ENCODE data around the gene CACNA1C.
A peak's percentile ranks its signal among the peaks of the same experiment; 100 is the strongest.

Gene CACNA1C

DNA sequence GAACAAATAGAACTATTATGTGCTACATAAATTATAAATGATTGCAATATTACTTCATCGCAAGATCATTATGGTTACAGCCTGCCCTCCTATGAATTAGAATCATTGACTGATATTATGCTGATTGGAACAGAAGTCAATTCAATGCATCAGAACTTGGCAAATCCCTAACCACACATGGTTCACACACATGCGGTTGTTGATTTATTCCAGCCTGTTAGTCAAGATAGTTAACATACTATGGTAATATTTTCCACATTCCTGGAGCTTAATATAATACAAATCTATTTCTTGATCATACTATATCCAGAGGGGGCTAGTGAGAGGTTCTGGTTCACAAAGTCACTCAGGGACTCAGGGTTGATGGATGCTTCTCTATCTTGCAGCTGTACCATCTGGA lies 9.7 kb upstream of the CACNA1C start:
- no peaks in the 10 kb centered on the region for H3K4me1 ChIP-seq (ENCODE audit: control insufficient read depth in 1 of 2, insufficient read depth in 2 of 2, low read length in 2 of 2)
- H3K4me3 ChIP-seq (ENCODE audit: low read depth in 1 of 2, low read length in 2 of 2), result no peak overlapping the region
- no peaks in the 10 kb centered on the region for H3K9me3 ChIP-seq (ENCODE audit: control insufficient read depth in 1 of 2, low read length in 2 of 2)
- H3K27ac ChIP-seq (ENCODE audit: low read length), result no peak overlapping the region
- no peaks in the 10 kb centered on the region for H3K36me3 ChIP-seq (ENCODE audit: control insufficient read depth in 1 of 2, insufficient read depth in 2 of 2, low read length in 2 of 2)
- no peaks in the 10 kb centered on the region for H3K27me3 ChIP-seq (ENCODE audit: low read depth, low read length)

- Histone ChIP-seq H3K4me3 (ENCODE audit: low read depth in 1 of 2, low read length in 2 of 2) (no peak overlapping the region), H3K9me3 (ENCODE audit: control insufficient read depth in 1 of 2, low read length in 2 of 2) (no peaks in the 10 kb centered on the region), H3K27ac (ENCODE audit: low read length) (no peak overlapping the region), H3K36me3 (ENCODE audit: control insufficient read depth in 1 of 2, insufficient read depth in 2 of 2, low read length in 2 of 2) (no peaks in the 10 kb centered on the region), H3K4me1 (ENCODE audit: control insufficient read depth in 1 of 2, insufficient read depth in 2 of 2, low read length in 2 of 2) (no peaks in the 10 kb centered on the region), H3K27me3 (ENCODE audit: low read depth, low read length) (no peaks in the 10 kb centered on the region)
These were observed 8.6 kb upstream of the CACNA1C start for GRCh38 chr12:2044165-2044564.

DNA sequence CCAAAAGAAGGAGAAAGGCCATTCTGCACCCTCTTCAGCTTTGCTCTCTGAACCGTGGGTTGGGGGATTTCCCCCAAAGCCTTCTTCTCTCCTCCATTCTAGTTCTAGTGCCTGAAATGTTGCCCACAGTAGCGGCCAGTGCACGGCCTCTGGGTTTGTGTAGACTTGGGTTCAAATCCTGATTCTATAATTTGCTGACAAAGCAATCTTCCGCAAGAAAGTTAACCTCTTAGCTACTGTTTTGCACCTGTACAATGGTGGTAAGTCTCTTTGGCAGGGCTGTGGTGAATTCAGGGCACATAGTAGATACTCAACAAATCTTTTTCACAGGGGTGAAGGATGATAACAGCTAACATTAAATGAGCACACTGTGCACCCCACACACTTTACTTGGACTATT lies 5.8 kb upstream of the CACNA1C start:
- H3K4me3 ChIP-seq (ENCODE audit: low read depth in 1 of 2, low read length in 2 of 2), result no peak overlapping the region
- no peak overlapping the region for H3K27ac ChIP-seq (ENCODE audit: low read length)
- H3K9me3 ChIP-seq (ENCODE audit: control insufficient read depth in 1 of 2, low read length in 2 of 2), result no peaks in the 10 kb centered on the region
- peaks cover 0 to 6% of the 10 kb centered on the region in 2 donors for H3K4me1 ChIP-seq (ENCODE audit: control insufficient read depth in 1 of 2, insufficient read depth in 2 of 2, low read length in 2 of 2)
- H3K27me3 ChIP-seq (ENCODE audit: low read depth, low read length), result no peaks in the 10 kb centered on the region
- no peaks in the 10 kb centered on the region for H3K36me3 ChIP-seq (ENCODE audit: control insufficient read depth in 1 of 2, insufficient read depth in 2 of 2, low read length in 2 of 2)

GRCh38 chr12:2047752-2048151 lies 5.0 kb upstream of the CACNA1C start:
- Histone ChIP-seq H3K36me3 (ENCODE audit: control insufficient read depth in 1 of 2, insufficient read depth in 2 of 2, low read length in 2 of 2) (no peaks in the 10 kb centered on the region), H3K4me3 (ENCODE audit: low read depth in 1 of 2, low read length in 2 of 2) (no peak overlapping the region), H3K4me1 (ENCODE audit: control insufficient read depth in 1 of 2, insufficient read depth in 2 of 2, low read length in 2 of 2) (peaks cover 0 to 9% of the 10 kb centered on the region in 2 donors), H3K27ac (ENCODE audit: low read length) (no peak overlapping the region), H3K27me3 (ENCODE audit: low read depth, low read length) (no peaks in the 10 kb centered on the region), H3K9me3 (ENCODE audit: control insufficient read depth in 1 of 2, low read length in 2 of 2) (no peaks in the 10 kb centered on the region)

GRCh38 chr12:2049604-2050540 lies 2.9 kb upstream of the CACNA1C start:
- no peaks in the 10 kb centered on the region for H3K9me3 ChIP-seq (ENCODE audit: control insufficient read depth in 1 of 2, low read length in 2 of 2)
- no peaks in the 10 kb centered on the region for H3K36me3 ChIP-seq (ENCODE audit: control insufficient read depth in 1 of 2, insufficient read depth in 2 of 2, low read length in 2 of 2)
- peaks cover 7% of the 10 kb centered on the region for H3K27me3 ChIP-seq (ENCODE audit: low read depth, low read length)
- H3K4me3 ChIP-seq (ENCODE audit: low read depth in 1 of 2, low read length in 2 of 2), result no peak overlapping the region
- no peak overlapping the region for H3K27ac ChIP-seq (ENCODE audit: low read length)
- peaks cover 0 to 14% of the 10 kb centered on the region in 2 donors for H3K4me1 ChIP-seq (ENCODE audit: control insufficient read depth in 1 of 2, insufficient read depth in 2 of 2, low read length in 2 of 2)

GRCh38 chr12:2051700-2052621 lies 826 bp upstream of the CACNA1C start:
- H3K9me3 ChIP-seq (ENCODE audit: control insufficient read depth in 1 of 2, low read length in 2 of 2), result no peaks in the 10 kb centered on the region
- peaks cover 13% of the 10 kb centered on the region for H3K27me3 ChIP-seq (ENCODE audit: low read depth, low read length)
- H3K27ac ChIP-seq (ENCODE audit: low read length), result no peak overlapping the region
- H3K4me1 ChIP-seq (ENCODE audit: control insufficient read depth in 1 of 2, insufficient read depth in 2 of 2, low read length in 2 of 2), result peaks cover 0 to 18% of the 10 kb centered on the region in 2 donors
- no peaks in the 10 kb centered on the region for H3K36me3 ChIP-seq (ENCODE audit: control insufficient read depth in 1 of 2, insufficient read depth in 2 of 2, low read length in 2 of 2)
- H3K4me3 ChIP-seq (ENCODE audit: low read depth in 1 of 2, low read length in 2 of 2), result peak overlapping the region; percentile 59 to 65

DNA sequence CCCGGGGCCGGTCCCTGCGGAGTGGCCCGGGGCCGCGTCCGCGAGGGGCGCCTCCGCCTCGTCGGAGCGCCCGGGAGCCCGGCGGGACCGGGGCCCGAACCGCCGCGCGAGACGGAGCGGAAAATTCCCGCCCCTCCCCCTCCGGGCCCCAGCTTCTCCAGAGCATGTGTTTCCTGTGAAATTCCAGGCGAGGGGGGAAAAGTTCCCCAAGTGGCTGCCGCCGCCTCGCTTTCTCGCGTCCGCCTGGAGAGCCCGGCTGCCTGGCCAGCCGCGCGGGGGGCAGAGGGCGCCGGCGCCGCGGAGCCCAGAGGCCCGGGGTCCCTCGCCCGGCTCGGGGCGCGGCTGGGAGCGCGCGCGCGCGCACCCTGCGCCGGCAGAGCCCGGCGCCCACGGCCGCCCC lies 904 bp downstream of the CACNA1C start:
- peaks cover 13% of the 10 kb centered on the region for H3K27me3 ChIP-seq (ENCODE audit: low read depth, low read length)

GRCh38 chr12:2054091-2055018 lies 1.6 kb downstream of the CACNA1C start:
- H3K4me1 ChIP-seq (ENCODE audit: control insufficient read depth in 1 of 2, insufficient read depth in 2 of 2, low read length in 2 of 2), result peaks cover 0 to 18% of the 10 kb centered on the region in 2 donors
- no peaks in the 10 kb centered on the region for H3K36me3 ChIP-seq (ENCODE audit: control insufficient read depth in 1 of 2, insufficient read depth in 2 of 2, low read length in 2 of 2)
- H3K4me3 ChIP-seq (ENCODE audit: low read depth in 1 of 2, low read length in 2 of 2), result peak overlapping the region; percentile 70 to 74
- no peaks in the 10 kb centered on the region for H3K9me3 ChIP-seq (ENCODE audit: control insufficient read depth in 1 of 2, low read length in 2 of 2)
- peak overlapping the region; percentile 77 for H3K27ac ChIP-seq (ENCODE audit: low read length)
- peaks cover 13% of the 10 kb centered on the region for H3K27me3 ChIP-seq (ENCODE audit: low read depth, low read length)

More for the DNA sequence above, 904 bp downstream of the CACNA1C start:
- H3K4me1 ChIP-seq (ENCODE audit: control insufficient read depth in 1 of 2, insufficient read depth in 2 of 2, low read length in 2 of 2), result peaks cover 0 to 18% of the 10 kb centered on the region in 2 donors
- H3K9me3 ChIP-seq (ENCODE audit: control insufficient read depth in 1 of 2, low read length in 2 of 2), result no peaks in the 10 kb centered on the region
- H3K4me3 ChIP-seq (ENCODE audit: low read depth in 1 of 2, low read length in 2 of 2), result peak overlapping the region in 1 of 2 donors; percentile 74
- peak overlapping the region; percentile 85 for H3K27ac ChIP-seq (ENCODE audit: low read length)
- H3K36me3 ChIP-seq (ENCODE audit: control insufficient read depth in 1 of 2, insufficient read depth in 2 of 2, low read length in 2 of 2), result no peaks in the 10 kb centered on the region

GRCh38 chr12:2057041-2057794 lies 4.4 kb downstream of the CACNA1C start:
- H3K9me3 ChIP-seq (ENCODE audit: control insufficient read depth in 1 of 2, low read length in 2 of 2), result no peaks in the 10 kb centered on the region
- peaks cover 0 to 13% of the 10 kb centered on the region in 2 donors for H3K4me1 ChIP-seq (ENCODE audit: control insufficient read depth in 1 of 2, insufficient read depth in 2 of 2, low read length in 2 of 2)
- peak overlapping the region; percentile 77 for H3K27ac ChIP-seq (ENCODE audit: low read length)
- peaks cover 13% of the 10 kb centered on the region for H3K27me3 ChIP-seq (ENCODE audit: low read depth, low read length)
- H3K4me3 ChIP-seq (ENCODE audit: low read depth in 1 of 2, low read length in 2 of 2), result peak overlapping the region; percentile 70 to 74
- H3K36me3 ChIP-seq (ENCODE audit: control insufficient read depth in 1 of 2, insufficient read depth in 2 of 2, low read length in 2 of 2), result no peaks in the 10 kb centered on the region

DNA sequence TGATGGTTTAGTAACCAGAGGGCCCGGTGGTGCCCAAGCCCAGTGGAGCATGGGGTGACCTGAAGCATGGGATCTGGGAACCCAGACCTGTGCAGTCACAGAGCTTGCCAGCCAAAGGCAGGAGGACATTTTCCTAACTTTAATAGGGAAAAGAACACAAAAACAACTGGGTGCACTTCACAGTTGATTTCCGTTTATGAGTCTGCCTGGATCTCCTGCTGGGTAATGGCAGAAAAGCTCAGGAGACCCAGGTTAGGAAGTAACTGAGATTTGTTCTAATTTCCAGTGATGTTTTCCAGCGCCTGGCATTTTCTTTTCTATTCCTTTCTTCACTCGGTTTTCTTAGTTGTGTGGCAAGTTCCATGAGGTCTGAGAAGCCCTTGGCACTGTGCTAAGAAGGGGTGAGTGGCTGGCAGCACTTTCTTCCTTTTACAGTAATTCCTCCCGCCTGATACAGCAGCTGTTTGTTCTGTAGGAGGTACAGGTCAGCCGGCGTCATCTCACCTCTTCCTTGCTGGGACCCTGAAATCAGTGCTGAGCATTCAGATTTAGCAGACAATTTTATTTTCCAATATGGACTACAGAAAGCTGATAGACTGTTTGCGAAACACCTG lies 5.1 kb downstream of the CACNA1C start:
- peak overlapping the region in 1 of 2 donors; percentile 74 for H3K4me3 ChIP-seq (ENCODE audit: low read depth in 1 of 2, low read length in 2 of 2)
- peaks cover 13% of the 10 kb centered on the region for H3K27me3 ChIP-seq (ENCODE audit: low read depth, low read length)
- no peaks in the 10 kb centered on the region for H3K36me3 ChIP-seq (ENCODE audit: control insufficient read depth in 1 of 2, insufficient read depth in 2 of 2, low read length in 2 of 2)
- peaks cover 0 to 13% of the 10 kb centered on the region in 2 donors for H3K4me1 ChIP-seq (ENCODE audit: control insufficient read depth in 1 of 2, insufficient read depth in 2 of 2, low read length in 2 of 2)
- H3K9me3 ChIP-seq (ENCODE audit: control insufficient read depth in 1 of 2, low read length in 2 of 2), result no peaks in the 10 kb centered on the region
- H3K27ac ChIP-seq (ENCODE audit: low read length), result peak overlapping the region; percentile 66

All from muscle layer of duodenum (tissue), 2 donors.